ENCODE data around the gene MAP2K3. TPM values are rescaled to one million over a fixed set of nuclear protein-coding genes. Genes with fewer than 3 reads are reported as not detected.

Gene MAP2K3
- total RNA-seq, 1 donor from 2014 or later: 36.2 TPM

GRCh38 chr17:21263376-21263775 is 21.1 kb upstream of the MAP2K3 start:
- Mint-ChIP-seq H3K9me3 (ENCODE audit: unreplicated experiment) (no peaks in the 10 kb centered on the region), H3K27ac (ENCODE audit: unreplicated experiment) (no peak overlapping the region), H3K36me3 (ENCODE audit: unreplicated experiment) (no peaks in the 10 kb centered on the region), H3K27me3 (ENCODE audit: unreplicated experiment) (peaks cover 9% of the 10 kb centered on the region), H3K4me1 (ENCODE audit: unreplicated experiment) (peaks cover 2% of the 10 kb centered on the region), H3K4me3 (ENCODE audit: unreplicated experiment) (no peak overlapping the region)
- no peak for DNase-seq (ENCODE audit: extremely low spot score, unreplicated experiment)
- TF ChIP-seq CTCF (IDR thresholded peaks at IDR 0.05): no peak

GRCh38 chr17:21268596-21269188 is 15.8 kb upstream of the MAP2K3 start:
- Mint-ChIP-seq H3K4me3 (ENCODE audit: unreplicated experiment) (no peak overlapping the region), H3K4me1 (ENCODE audit: unreplicated experiment) (no peaks in the 10 kb centered on the region), H3K27me3 (ENCODE audit: unreplicated experiment) (peaks cover 9% of the 10 kb centered on the region), H3K9me3 (ENCODE audit: unreplicated experiment) (no peaks in the 10 kb centered on the region), H3K27ac (ENCODE audit: unreplicated experiment) (no peak overlapping the region), H3K36me3 (ENCODE audit: unreplicated experiment) (no peaks in the 10 kb centered on the region)
- no peak for DNase-seq (ENCODE audit: extremely low spot score, unreplicated experiment)
- no peak for TF ChIP-seq CTCF (IDR thresholded peaks at IDR 0.05)

- Mint-ChIP-seq H3K4me3 (ENCODE audit: unreplicated experiment) (no peak overlapping the region), H3K27me3 (ENCODE audit: unreplicated experiment) (peaks cover 9% of the 10 kb centered on the region), H3K9me3 (ENCODE audit: unreplicated experiment) (no peaks in the 10 kb centered on the region), H3K4me1 (ENCODE audit: unreplicated experiment) (peaks cover 3% of the 10 kb centered on the region), H3K27ac (ENCODE audit: unreplicated experiment) (no peak overlapping the region), H3K36me3 (ENCODE audit: unreplicated experiment) (no peaks in the 10 kb centered on the region)
- TF ChIP-seq CTCF (IDR thresholded peaks at IDR 0.05): no peak
- DNase-seq (ENCODE audit: extremely low spot score, unreplicated experiment): no peak
Observed at GRCh38 chr17:21269394-21269793, 15.1 kb upstream of the MAP2K3 start.

GRCh38 chr17:21271454-21272183 is 12.9 kb upstream of the MAP2K3 start:
- no peak for TF ChIP-seq CTCF (IDR thresholded peaks at IDR 0.05)
- Mint-ChIP-seq H3K27ac (ENCODE audit: unreplicated experiment) (no peak overlapping the region), H3K9me3 (ENCODE audit: unreplicated experiment) (no peaks in the 10 kb centered on the region), H3K4me3 (ENCODE audit: unreplicated experiment) (no peak overlapping the region), H3K36me3 (ENCODE audit: unreplicated experiment) (no peaks in the 10 kb centered on the region), H3K4me1 (ENCODE audit: unreplicated experiment) (peaks cover 16% of the 10 kb centered on the region), H3K27me3 (ENCODE audit: unreplicated experiment) (peaks cover 2% of the 10 kb centered on the region)
- no peak for DNase-seq (ENCODE audit: extremely low spot score, unreplicated experiment)

GRCh38 chr17:21272250-21272649 is 12.3 kb upstream of the MAP2K3 start:
- peaks cover under 1% of the 10 kb centered on the region for H3K27me3 Mint-ChIP-seq (ENCODE audit: unreplicated experiment)
- no peak for TF ChIP-seq CTCF (IDR thresholded peaks at IDR 0.05)
- no peak overlapping the region for H3K4me3 Mint-ChIP-seq (ENCODE audit: unreplicated experiment)
- no peak overlapping the region for H3K27ac Mint-ChIP-seq (ENCODE audit: unreplicated experiment)
- DNase-seq (ENCODE audit: extremely low spot score, unreplicated experiment): no peak
- H3K9me3 Mint-ChIP-seq (ENCODE audit: unreplicated experiment): no peaks in the 10 kb centered on the region
- peaks cover 16% of the 10 kb centered on the region for H3K4me1 Mint-ChIP-seq (ENCODE audit: unreplicated experiment)
- no peaks in the 10 kb centered on the region for H3K36me3 Mint-ChIP-seq (ENCODE audit: unreplicated experiment)

Measured in osteocyte (in vitro differentiated cells).